GM19395 (cell line): Measurements from ENCODE around the gene RBSN.

Experiments
- ATAC-seq: cut with Tn5 transposase; IDR thresholded peaks from one replicate; pipeline ENCODE4 v1.9.1; 2021; ENCODE audit warnings: mild to moderate bottlenecking, moderate library complexity; ENCODE audit not compliant: unreplicated experiment

RBSN gene

GRCh38 chr3:15102256-15102655, 3.3 kb upstream of the RBSN start:
- ATAC-seq, result no peak

GRCh38 chr3:15099364-15100098, 583 bp upstream of the RBSN start:
- peak; percentile 26 for ATAC-seq

DNA sequence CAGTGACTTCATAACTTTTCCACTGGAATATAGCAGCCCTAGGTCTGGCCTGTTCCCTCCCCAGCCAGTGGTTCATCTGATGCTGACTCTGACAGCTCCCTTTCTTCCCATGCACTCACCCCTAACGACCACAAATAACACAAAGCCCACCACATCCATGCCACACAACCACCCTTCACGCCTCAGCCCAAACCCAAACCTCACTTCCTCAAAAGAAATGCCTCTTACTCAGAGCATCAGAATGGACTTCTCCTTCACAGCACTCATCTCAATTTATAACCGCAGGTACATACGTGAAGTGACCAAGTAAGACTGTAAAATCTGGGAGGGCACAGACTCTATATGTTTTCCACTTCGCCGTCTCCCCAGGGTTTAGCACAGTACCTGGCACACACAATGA, 1.1 kb downstream of the RBSN start:
- ATAC-seq, result no peak

DNA sequence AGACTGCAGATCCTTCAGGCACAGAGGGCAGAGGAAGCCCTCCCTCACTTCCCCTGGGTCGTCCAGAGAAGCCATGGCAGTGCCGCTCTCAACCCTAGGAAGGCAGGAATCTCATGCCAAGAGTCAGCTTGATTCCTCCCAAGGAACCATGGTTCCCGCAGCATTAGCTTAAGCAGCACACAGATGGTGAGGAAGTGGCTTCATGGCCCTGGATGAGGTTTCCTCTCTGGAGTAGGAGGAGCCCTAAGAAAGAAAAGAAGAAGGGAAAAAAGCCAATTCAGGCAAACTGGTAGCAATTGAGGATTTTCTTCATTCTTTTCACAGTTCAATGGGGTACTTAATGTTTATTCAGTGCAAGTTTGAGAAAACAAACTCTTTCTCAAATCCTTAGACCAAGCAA, 2.9 kb downstream of the RBSN start:
- ATAC-seq, result no peak

DNA sequence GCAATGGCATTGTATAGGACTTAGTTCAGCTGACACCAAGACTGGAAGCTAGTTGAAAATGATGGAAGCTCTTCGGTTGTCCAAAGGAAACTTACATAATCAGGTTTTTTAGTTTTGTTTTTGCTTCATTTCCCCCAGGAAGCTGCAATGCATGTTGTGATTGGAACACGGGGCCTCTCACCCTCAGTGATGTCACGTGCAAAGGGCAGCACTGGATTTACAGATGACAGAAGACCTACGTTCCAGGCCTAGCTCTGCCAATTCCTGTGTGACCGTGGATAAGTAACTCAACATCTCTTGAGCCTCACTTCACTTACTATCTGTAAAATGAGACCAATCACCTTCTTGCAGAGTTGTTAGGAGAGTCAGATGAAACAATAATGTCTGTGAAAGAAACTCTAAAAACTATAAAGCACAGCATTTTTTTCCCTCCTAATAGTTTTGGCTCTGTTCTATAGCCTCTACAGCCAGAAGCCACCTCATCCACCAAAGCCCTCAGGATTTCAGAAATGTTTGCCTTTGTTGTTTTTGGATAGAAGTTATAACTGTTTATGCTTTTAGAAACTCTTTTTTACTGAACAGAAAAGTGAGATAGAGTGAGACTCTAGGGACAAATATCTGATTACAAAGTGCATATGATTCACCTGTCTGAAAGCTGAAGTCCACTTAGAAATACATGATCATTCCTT, 4.6 kb downstream of the RBSN start:
- no peak for ATAC-seq

GRCh38 chr3:15092686-15093085, 6.3 kb downstream of the RBSN start:
- no peak for ATAC-seq

DNA sequence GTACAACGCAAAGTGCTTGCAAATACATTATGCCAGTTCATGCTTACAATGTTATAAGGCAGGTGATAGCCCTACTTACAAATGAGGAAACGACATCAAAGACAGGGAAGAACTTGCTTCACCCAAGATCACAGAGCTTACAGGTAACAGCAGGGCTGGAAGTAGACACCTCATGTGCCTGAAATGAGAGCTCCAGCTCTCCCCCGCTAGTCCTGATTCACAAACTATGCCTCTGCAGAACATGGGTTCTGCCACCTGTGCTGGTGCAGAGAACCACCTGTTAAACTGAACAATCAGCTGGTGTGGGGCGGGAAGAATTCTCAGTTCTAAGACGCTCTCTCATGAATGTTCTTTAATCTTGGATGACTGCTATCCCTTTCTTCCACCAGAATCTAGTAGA, 7.4 kb downstream of the RBSN start:
- ATAC-seq, result no peak

GRCh38 chr3:15089201-15089600, 9.7 kb downstream of the RBSN start:
- ATAC-seq, result no peak

GRCh38 chr3:15086699-15087098, 12.2 kb downstream of the RBSN start:
- ATAC-seq, result no peak

GRCh38 chr3:15086263-15086662, 12.7 kb downstream of the RBSN start:
- no peak for ATAC-seq

DNA sequence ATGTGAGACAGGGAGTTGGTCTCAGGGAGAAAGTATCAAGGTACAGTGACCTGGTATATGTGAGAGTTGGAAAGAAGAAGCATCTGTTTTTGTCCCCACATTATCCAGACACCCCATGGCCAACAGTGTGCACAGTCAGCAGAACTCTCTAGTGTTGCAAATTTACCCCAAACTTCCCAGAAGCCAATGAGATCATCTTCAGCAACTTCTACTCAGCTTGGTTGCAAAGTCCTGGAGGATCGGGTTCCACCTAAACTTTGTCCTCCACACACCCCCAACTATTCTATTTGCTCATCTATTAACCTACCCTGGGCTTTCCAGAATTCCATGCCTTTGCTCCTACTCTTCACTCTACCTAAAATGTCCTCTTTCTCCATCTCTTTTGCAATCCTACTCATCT, 15.7 kb downstream of the RBSN start:
- no peak for ATAC-seq

- ATAC-seq, result no peak
Measured at GRCh38 chr3:15081960-15082664, 16.8 kb downstream of the RBSN start.

- ATAC-seq, result no peak
Measured at GRCh38 chr3:15079091-15079490, 19.9 kb downstream of the RBSN start.

DNA sequence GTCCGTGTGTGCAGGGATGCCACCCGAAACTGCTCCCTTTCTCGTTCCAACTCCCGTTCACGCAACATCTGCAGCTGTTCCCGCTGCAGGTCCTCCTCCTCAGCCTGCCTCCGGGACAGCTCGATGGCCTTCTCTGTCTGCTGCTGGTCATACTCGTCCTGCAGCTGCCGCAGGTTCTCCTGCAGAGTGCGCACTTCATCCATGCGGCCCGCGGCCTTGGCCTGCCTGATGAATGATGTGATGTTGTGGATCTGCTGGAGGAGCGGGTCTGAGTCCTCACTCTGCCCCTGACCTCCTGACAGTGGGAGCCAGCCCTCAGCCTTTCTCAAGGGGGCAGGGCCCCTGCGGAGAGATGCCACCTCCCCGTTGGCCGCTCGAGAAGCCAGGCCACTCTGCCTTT, 24.4 kb downstream of the RBSN start:
- ATAC-seq, result no peak

DNA sequence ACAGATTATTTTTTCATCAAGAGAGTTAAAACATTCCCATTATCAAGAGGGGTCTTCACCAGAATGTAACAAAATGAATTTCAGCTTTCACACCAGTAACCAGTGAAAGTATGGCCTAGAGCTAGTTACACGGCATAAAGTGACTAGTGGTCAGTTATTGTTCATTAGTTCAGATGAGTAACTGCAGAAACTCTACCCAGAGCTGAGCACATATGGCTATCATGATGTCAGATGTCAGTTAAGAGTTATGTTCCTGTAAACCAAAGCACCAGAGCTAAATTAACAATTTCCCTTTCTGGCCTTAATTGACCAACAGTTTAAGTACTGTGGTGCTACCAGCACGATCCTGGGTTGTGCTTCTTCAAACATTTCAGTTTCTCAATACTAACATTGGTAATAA, 27.2 kb downstream of the RBSN start:
- ATAC-seq, result no peak

GRCh38 chr3:15069441-15069840, 29.5 kb downstream of the RBSN start:
- ATAC-seq, result no peak

DNA sequence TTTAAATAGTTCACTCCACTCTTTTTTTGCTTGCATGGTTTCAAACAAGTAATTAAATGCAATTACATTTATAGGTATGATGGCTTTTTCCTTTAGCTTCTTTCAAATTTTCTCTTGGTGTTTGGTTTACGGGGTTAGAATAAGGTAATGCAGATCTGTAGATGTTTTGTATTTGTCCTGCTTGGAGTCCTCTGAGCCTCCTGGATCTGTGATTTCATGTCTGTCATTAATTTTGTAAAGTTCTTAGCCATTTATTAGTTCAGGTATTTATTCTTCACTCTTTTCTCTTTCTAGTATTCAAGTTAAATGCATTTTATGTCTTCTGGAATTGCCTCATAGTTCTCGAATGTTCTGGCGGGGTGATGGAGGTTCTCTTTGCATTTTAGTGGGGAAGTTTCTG, 32.5 kb downstream of the RBSN start:
- no peak for ATAC-seq

- no peak for ATAC-seq
Measured at GRCh38 chr3:15065550-15066007, 33.4 kb downstream of the RBSN start.

GRCh38 chr3:15064835-15065549, 34.0 kb downstream of the RBSN start, which contains the start of gene MRPS25:
Gene MRPS25 (minus strand): TSS chr3:15065315. CDS start chr3:15065194, 121 bp downstream.
- peak; percentile 98 for ATAC-seq

GRCh38 chr3:15064299-15064834, 34.6 kb downstream of the RBSN start:
- peak; percentile 13 for ATAC-seq
